Measurements from ENCODE around the gene CLEC16A. TPM values are rescaled to one million over a fixed set of nuclear protein-coding genes. Genes with fewer than 3 reads are reported as not detected.

Gene CLEC16A
- total and polyA plus RNA-seq, 9 of the 15 experiments (the other 6 are each of a cell fraction or from before 2014, with no cell fraction given): 1.00 to 22.3 (median 10.0) TPM

DNA sequence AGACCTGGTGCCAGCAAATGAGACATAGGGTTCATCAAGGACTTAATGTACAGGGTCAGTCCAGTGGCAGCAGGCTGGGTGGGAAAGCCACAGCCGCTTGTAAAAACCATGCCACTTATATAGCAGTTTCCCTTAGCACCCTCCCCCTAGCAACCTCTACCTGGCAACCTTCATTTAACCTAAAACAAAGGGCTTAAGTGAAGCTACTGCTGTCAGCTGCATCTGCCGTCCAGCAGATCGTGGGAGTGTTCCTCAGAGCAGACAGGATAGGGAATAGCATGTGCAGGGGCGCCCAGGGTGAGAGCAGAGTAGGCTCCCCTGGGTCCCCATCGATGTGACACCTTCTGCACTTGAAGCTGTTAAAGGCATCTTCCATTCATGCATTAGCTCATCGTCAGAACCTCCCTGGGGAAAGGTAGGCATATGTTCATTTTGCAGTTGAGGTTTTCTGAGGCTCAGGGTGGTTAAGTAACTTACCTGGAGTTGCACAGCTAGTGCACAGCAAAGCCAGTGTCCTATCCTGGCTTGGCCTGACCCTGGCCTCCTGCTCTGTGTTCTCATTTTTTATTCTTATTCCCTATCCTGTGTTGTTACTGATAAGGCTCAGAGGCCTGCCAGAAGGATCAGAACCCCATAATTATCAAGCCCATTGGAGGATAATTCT is 199.1 kb downstream of the CLEC16A start:
- Histone ChIP-seq H2AFZ (ENCODE audit: low read depth, low read length) (no peak overlapping the region), H3K27me3 (ENCODE audit: control insufficient read depth in 2 of 2, insufficient read depth in 2 of 2, low read length in 2 of 2) (no peaks in the 10 kb centered on the region), H3K27ac (ENCODE audit: extremely low read depth, low read depth, low read length) (no peak overlapping the region), H3K4me3 (no peak overlapping the region), H3K79me2 (ENCODE audit: control insufficient read depth, insufficient read depth, low read length) (no peaks in the 10 kb centered on the region), H3K9me1 (ENCODE audit: control insufficient read depth, insufficient read depth, low read length) (peaks cover 2% of the 10 kb centered on the region), H3K9me3 (replicated peaks; ENCODE audit: control insufficient read depth, insufficient read depth, low read depth, low read length) (no peaks in the 10 kb centered on the region), H3K4me2 (ENCODE audit: insufficient read depth, low read length) (no peak overlapping the region), H4K20me1 (replicated peaks; ENCODE audit: control insufficient read depth, insufficient read depth, low read length) (no peaks in the 10 kb centered on the region), H3K9ac (ENCODE audit: insufficient read depth in 1 of 2, low read depth in 2 of 2, low read length in 2 of 2) (no peak overlapping the region; a peak in 1 of 4 replicates), H3K4me1 (replicated peaks in 1 of 2; ENCODE audit: control insufficient read depth in 2 of 2, insufficient read depth in 2 of 2, low read length in 2 of 2) (peaks cover 3 to 16% of the 10 kb centered on the region in 2 experiments), H3K36me3 (ENCODE audit: control insufficient read depth, insufficient read depth, low read length) (no peaks in the 10 kb centered on the region)
- no TSS peak for BruUV-seq (replicated peaks)
- POLR2A ChIA-PET: interaction anchor here (1.1 to 1.2 kb wide), 2 partner anchors 18 to 111 kb away, joined by 3 read pairs; no protein-coding TSS in a partner anchor
- ATAC-seq (0 out of 3 replicates have a peak, but pooled peaks have one; percentile 19), FAIRE-seq (no peak), DNase-seq (ENCODE audit: extremely low read depth in 1 of 4, low spot score in 3 of 4) (no peak)
- in situ Hi-C loops (cut with MboI) (no loop called here), intact Hi-C loops (cut with micrococcal nuclease) (no loop called here)
- CTCF ChIA-PET (ENCODE audit: low intra/inter-chr PET ratio): no interaction called here
- 60% methylated on average over 6 of the region's 6 CpGs for WGBS (ENCODE audit: insufficient coverage, low coverage, missing lambda C conversion rate)
- TF ChIP-seq TCF3 (CRISPR knock-in tag; IDR thresholded peaks at IDR 0.05): peak; percentile 8; the same call in 1 of the 2 replicates
- TF ChIP-seq, protein P1, sequence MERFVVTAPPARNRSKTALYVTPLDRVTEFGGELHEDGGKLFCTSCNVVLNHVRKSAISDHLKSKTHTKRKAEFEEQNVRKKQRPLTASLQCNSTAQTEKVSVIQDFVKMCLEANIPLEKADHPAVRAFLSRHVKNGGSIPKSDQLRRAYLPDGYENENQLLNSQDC (CRISPR knock-in tag; IDR thresholded peaks at IDR 0.05): no peak
- TF ChIP-seq U2AF2 (optimal IDR thresholded peaks at IDR 0.05; ENCODE audit: low read depth, low read length): no peak
- TF ChIP-seq JUN (IDR thresholded peaks at IDR 0.05; ENCODE audit: borderline replicate concordance, low read depth, low read length): no peak
- no peak for TF ChIP-seq JUN (CRISPR knock-in tag; IDR thresholded peaks at IDR 0.05; ENCODE audit: borderline replicate concordance)
- TF ChIP-seq, protein P2, sequence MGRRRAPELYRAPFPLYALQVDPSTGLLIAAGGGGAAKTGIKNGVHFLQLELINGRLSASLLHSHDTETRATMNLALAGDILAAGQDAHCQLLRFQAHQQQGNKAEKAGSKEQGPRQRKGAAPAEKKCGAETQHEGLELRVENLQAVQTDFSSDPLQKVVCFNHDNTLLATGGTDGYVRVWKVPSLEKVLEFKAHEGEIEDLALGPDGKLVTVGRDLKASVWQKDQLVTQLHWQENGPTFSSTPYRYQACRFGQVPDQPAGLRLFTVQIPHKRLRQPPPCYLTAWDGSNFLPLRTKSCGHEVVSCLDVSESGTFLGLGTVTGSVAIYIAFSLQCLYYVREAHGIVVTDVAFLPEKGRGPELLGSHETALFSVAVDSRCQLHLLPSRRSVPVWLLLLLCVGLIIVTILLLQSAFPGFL (CRISPR knock-in tag; IDR thresholded peaks at IDR 0.05): no peak
- no peak for TF ChIP-seq NEUROD1 (IDR thresholded peaks at IDR 0.05; ENCODE audit: borderline replicate concordance, low read depth, low read length, partially characterized antibody)
- TF ChIP-seq ZNF408 (CRISPR knock-in tag; IDR thresholded peaks at IDR 0.05; ENCODE audit: low read depth): no peak
- TF ChIP-seq, protein P3, sequence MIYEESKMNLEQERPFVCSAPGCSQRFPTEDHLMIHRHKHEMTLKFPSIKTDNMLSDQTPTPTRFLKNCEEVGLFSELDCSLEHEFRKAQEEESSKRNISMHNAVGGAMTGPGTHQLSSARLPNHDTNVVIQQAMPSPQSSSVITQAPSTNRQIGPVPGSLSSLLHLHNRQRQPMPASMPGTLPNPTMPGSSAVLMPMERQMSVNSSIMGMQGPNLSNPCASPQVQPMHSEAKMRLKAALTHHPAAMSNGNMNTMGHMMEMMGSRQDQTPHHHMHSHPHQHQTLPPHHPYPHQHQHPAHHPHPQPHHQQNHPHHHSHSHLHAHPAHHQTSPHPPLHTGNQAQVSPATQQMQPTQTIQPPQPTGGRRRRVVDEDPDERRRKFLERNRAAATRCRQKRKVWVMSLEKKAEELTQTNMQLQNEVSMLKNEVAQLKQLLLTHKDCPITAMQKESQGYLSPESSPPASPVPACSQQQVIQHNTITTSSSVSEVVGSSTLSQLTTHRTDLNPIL (CRISPR knock-in tag; IDR thresholded peaks at IDR 0.05): no peak
- TF ChIP-seq ZNF644 (tag; IDR thresholded peaks at IDR 0.05; ENCODE audit: low read depth): no peak
- TF ChIP-seq FOXK2 (conservative IDR thresholded peaks at IDR 0.05 in 1 of 2, IDR thresholded peaks at IDR 0.05 in 1 of 2; ENCODE audit: low read depth in 2 of 2): no peak
- no peak for TF ChIP-seq ELF4 (CRISPR knock-in tag; IDR thresholded peaks at IDR 0.05)
- TF ChIP-seq, protein P4, sequence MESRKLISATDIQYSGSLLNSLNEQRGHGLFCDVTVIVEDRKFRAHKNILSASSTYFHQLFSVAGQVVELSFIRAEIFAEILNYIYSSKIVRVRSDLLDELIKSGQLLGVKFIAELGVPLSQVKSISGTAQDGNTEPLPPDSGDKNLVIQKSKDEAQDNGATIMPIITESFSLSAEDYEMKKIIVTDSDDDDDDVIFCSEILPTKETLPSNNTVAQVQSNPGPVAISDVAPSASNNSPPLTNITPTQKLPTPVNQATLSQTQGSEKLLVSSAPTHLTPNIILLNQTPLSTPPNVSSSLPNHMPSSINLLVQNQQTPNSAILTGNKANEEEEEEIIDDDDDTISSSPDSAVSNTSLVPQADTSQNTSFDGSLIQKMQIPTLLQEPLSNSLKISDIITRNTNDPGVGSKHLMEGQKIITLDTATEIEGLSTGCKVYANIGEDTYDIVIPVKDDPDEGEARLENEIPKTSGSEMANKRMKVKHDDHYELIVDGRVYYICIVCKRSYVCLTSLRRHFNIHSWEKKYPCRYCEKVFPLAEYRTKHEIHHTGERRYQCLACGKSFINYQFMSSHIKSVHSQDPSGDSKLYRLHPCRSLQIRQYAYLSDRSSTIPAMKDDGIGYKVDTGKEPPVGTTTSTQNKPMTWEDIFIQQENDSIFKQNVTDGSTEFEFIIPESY (CRISPR knock-in tag; IDR thresholded peaks at IDR 0.05): no peak
- no peak for TF ChIP-seq ZNF124 (CRISPR knock-in tag; IDR thresholded peaks at IDR 0.05)
- peak; percentile 86 for TF ChIP-seq ZFP36 (IDR thresholded peaks at IDR 0.05; ENCODE audit: low read depth, low read length, partially characterized antibody)
- no peak for TF ChIP-seq PCBP1 (IDR thresholded peaks at IDR 0.05; ENCODE audit: low read depth, low read length, poor library complexity, severe bottlenecking)
- TF ChIP-seq GATA2 (CRISPR knock-in tag; IDR thresholded peaks at IDR 0.05): no peak
- TF ChIP-seq GTF2A2 (tag; IDR thresholded peaks at IDR 0.05): no peak

All from K562 (cell line).